Retinal pigment epithelial cell (primary cell): ENCODE measurements around the gene ARHGAP26.
"Not testable (repeated sequence)": the region's sequence is repeated elsewhere in the genome, so short reads cannot be mapped to it uniquely, and the experiment has no call there.

ENCODE experiments used
- DNase-seq: peaks from one replicate; pipeline ENCODE4 v3.0.0-alpha.2; 2010; ENCODE audit warnings: low read depth
- H3K4me3 ChIP-seq: 2 replicates; pipeline ENCODE4 v1.5.1; 2011; ENCODE audit warnings: mild to moderate bottlenecking, low read length, control low read depth, moderate library complexity
- TF ChIP-seq, protein P1 (sequence below): conservative IDR thresholded peaks from 2 replicates; pipeline ENCODE4 v1.5.1; 2011; ENCODE audit warnings: low read depth, low read length, control low read depth, inconsistent platforms

Gene ARHGAP26

DNA sequence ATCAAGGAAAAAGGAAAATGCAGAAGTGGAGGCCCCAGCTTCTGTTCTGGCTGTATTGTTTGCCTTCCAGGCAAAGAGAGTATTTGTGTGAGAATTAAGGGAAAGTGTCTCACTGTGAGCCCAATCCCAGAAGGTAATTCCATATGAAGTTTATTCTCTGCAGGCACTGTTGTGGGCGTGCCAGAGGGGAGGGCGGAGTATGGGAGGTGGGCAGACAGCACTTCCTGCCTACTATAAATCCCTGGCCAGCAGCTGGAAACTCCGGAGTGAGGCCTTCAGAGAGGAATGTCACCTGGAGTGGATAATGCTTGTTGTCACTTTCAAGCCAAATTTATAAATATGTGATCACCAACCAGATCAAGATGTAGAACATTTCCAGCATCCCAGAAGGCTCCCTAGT lies 209.5 kb downstream of the ARHGAP26 start:
- DNase-seq: no peak
- TF ChIP-seq, protein P1, sequence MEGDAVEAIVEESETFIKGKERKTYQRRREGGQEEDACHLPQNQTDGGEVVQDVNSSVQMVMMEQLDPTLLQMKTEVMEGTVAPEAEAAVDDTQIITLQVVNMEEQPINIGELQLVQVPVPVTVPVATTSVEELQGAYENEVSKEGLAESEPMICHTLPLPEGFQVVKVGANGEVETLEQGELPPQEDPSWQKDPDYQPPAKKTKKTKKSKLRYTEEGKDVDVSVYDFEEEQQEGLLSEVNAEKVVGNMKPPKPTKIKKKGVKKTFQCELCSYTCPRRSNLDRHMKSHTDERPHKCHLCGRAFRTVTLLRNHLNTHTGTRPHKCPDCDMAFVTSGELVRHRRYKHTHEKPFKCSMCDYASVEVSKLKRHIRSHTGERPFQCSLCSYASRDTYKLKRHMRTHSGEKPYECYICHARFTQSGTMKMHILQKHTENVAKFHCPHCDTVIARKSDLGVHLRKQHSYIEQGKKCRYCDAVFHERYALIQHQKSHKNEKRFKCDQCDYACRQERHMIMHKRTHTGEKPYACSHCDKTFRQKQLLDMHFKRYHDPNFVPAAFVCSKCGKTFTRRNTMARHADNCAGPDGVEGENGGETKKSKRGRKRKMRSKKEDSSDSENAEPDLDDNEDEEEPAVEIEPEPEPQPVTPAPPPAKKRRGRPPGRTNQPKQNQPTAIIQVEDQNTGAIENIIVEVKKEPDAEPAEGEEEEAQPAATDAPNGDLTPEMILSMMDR: no peak

DNA sequence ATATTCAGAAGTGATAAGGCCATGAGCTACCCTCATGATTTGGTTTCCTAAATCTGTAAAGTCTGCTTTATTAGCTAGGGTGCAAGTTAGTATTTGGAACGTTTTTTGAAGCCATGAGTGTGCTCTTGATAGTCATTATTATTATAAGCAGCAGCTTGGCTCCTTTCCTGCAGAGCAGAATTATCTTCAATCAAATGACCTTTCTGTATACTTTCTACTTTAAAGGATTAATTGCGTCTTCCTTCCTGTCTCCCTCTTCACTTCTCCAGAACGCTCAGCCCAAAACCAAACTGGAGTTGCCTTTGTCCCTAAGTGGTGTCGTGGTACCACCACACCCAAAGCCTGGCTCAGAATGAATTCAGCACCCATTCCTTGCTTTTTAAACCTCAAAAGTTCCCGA lies 211.3 kb downstream of the ARHGAP26 start:
- H3K4me3 ChIP-seq: no peak overlapping the region
- DNase-seq: no peak
- TF ChIP-seq, protein P1: no peak

More for the DNA sequence above, 209.5 kb downstream of the ARHGAP26 start:
- H3K4me3 ChIP-seq: no peak overlapping the region

DNA sequence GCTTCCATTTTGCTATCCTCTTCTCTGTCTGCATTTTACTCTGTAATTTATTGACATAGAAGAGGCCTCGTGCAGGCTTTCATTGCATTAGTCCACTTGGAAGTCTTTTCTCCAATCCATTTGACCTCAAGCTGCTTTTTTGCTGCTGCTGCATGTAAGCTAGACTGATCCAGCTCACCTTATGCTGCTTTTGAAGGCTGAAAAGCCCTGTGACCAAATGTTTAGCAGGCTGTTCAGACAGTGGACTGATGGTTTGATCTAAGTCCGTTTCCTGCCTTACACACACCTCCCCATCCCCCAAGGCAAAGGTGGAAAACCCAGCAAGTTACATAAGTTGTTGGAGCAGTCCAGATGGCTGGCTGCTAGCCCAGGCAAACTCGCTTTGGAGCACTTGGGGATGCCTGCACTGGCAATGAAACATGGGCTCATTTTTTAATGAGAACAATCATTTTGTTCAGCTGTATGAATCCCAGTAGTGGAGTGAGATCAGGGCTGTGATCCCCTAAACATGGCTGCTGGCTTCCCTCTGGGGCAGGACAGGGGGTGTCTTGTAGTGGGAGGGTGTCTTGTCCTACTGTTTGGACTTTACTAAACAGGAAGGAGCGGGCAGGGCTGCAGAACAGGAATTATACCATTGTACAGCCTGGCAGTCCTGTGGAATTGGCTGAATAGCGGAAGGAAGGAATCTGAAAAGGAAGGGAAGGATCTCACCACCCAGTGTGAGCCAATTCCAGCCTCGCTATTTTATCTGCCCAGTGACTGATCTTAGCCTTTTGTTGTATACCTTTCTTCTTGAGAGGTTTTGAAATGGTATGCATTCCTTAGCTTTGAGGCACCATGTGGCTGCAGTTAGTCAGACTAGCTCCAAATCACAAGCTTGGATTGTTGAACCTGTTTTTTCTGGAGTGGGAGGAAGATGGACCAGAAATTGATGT lies 212.0 kb downstream of the ARHGAP26 start:
- DNase-seq: peak; percentile 50
- TF ChIP-seq, protein P1: no peak
- H3K4me3 ChIP-seq: no peak overlapping the region

DNA sequence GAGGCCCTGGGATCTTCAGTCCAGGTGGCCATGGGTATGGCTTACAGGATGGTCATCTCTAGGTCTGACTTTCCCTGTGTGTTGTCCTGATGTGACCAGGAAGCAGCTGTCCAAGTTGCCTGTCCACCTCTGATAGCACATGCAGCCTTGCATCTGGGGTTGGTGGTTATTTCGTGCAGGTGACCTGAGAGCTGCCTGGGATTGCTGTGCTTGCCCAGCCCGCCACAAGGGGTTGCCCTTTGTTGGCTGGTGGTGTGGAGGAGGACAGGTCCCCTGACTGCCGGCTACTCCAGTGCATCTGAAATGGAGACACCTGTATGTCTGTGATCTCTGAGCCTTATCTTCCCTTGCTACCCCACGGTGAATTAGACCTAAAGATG lies 212.6 kb downstream of the ARHGAP26 start:
- no peak for DNase-seq
- H3K4me3 ChIP-seq: no peak overlapping the region
- TF ChIP-seq, protein P1: peak; percentile 36

DNA sequence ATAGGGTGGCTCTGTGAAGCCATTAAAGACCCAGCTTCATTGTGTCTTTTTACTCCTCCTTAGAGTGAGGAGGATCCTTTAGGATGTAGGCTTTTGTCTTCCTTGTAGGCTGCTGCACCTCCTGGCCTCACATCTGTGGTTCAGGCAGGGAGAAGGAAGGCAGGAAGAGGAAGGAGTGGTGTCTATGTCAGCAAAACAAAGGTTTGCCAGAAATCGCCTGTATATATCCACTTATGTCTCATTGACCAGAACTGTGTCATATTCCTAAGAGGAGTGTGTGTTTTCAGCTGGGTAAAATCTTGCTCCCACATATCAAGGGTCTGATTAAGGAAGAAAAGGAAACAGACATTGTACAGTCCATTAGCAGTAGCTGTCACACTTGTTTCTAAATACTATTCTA lies 213.8 kb downstream of the ARHGAP26 start:
- no peak for DNase-seq
- no peak overlapping the region for H3K4me3 ChIP-seq
- TF ChIP-seq, protein P1: no peak

DNA sequence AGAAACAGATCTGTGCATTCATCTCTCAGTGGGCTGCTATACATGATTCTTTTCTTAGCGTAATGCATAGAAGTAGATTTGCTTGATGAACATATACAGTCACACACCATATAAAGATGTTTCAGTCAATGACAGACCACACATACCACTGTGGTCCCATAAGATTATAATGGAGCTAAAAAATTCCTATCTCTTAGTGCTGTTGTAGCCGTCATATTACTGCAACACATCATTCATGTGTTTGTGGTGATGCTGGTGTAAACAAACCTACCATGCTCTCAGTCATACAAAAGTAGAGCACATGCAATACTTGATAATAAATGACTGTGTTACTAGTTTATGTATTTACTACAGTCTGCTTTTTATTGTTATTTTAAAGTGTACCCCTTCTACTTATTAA lies 214.3 kb downstream of the ARHGAP26 start:
- no peak overlapping the region for H3K4me3 ChIP-seq
- no peak for DNase-seq
- TF ChIP-seq, protein P1: no peak

DNA sequence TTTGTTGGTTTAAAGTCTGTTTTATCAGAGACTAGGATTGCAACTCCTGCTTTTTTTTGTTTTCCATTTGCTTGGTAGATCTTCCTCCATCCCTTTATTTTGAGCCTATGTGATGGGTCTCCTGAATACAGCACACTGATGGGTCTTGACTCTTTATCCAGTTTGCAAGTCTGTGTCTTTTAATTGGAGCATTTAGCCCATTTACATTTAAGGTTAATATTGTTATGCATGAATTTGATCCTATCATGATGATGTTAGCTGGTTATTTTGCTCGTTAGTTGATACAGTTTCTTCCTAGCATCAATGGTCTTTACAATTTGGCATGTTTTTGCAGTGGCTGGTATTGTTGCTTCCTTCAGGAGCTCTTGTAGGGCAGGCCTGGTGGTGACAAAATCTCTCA lies 219.1 kb downstream of the ARHGAP26 start:
- H3K4me3 ChIP-seq, DNase-seq: not testable (repeated sequence)

DNA sequence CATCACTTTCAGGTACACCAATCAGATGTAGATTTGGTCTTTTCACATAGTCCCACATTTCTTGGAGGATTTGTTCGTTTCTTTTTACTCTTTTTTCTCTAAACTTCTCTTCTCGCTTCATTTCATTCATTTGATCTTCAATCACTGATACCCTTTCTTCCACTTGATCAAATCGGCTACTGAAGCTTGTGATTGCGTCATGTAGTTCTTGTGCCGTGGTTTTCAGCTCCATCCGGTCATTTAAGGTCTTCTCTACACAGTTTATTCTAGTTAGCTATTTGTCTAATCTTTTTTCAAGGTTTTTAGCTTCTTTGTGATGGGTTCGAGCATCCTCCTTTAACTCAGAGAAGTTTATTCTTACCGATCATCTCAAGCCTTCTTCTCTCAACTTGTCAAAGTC lies 219.9 kb downstream of the ARHGAP26 start:
- DNase-seq, H3K4me3 ChIP-seq: not testable (repeated sequence)
